Gastrocnemius medialis (tissue), 4 donors: Measurements from ENCODE around the gene PPIE. TPM values are rescaled to one million over a fixed set of nuclear protein-coding genes. Genes with fewer than 3 reads are reported as not detected.

Source experiments
- ATAC-seq, 2 donors: fragments of 150-250 bp; one replicate each; pipeline ENCODE4 v1.9.1; 2016
- DNase-seq, 2 donors: peaks; one replicate each; pipeline ENCODE4 v3.0.0-alpha.2; 2019
- H3K27ac ChIP-seq, 4 donors: fragments of 200-600 bp; sonication (generic); 1 replicate in 1 of 4; 2 replicates in 3 of 4; pipeline ENCODE4 v1.5.1; 2016 to 2018; ENCODE audit warnings: mild to moderate bottlenecking in 2 of 4, moderate library complexity in 1 of 4
- H3K27me3 ChIP-seq, 3 donors: fragments of 200-600 bp; sonication (generic) in 2 of 3; 1 replicate in 1 of 3; 2 replicates in 2 of 3; pipeline versions ENCODE4 v1.5.1 to v1.6.0; 2016 to 2019; ENCODE audit warnings: mild to moderate bottlenecking in 1 of 3, moderate library complexity in 1 of 3
- H3K36me3 ChIP-seq, 2 donors: fragments of 200-600 bp; sonication (generic) in 1 of 2; one replicate each; pipeline ENCODE4 v1.5.1; 2017 to 2018
- H3K4me1 ChIP-seq, 2 donors: fragments of 200-600 bp; sonication (generic) in 1 of 2; one replicate each; pipeline ENCODE4 v1.5.1; 2016 to 2017; ENCODE audit warnings: mild to moderate bottlenecking in 2 of 2
- H3K4me3 ChIP-seq, 4 donors: fragments of 200-600 bp; sonication (generic) in 3 of 4; 1 replicate in 1 of 4; 2 replicates in 3 of 4; pipeline ENCODE4 v1.5.1; 2016 to 2019; ENCODE audit warnings: mild to moderate bottlenecking in 2 of 4
- H3K9me3 ChIP-seq, 3 donors: fragments of 200-600 bp; sonication (generic) in 2 of 3; 1 replicate in 1 of 3; 2 replicates in 2 of 3; pipeline ENCODE4 v1.5.1; 2016 to 2019
- POLR2A ChIP-seq, 2 donors: fragments of 450-650 bp; IDR thresholded peaks; one replicate each; pipeline ENCODE4 v1.6.1; 2017; ENCODE audit warnings: antibody characterized with exemption in 2 of 2, mild to moderate bottlenecking in 2 of 2, moderate library complexity in 2 of 2
- in situ Hi-C, 4 donors: fragments of 200-750 bp; cut with MboI; loops; one replicate each; pipeline versions ENCODE4 v1.15.0 to v1.8.0; 2017; ENCODE audit warnings: low sequenced_read_pairs in 4 of 4
- intact Hi-C: fragments of 100-400 bp; cut with DNase I; formaldehyde crosslinking; loops from one replicate; pipeline ENCODE4 v1.15.1; 2023; ENCODE audit warnings: low total_unique reads
- total RNA-seq, 4 donors: library from RNA; depleted of rRNA; stranded (reverse); fragments of >200 nt; gene quantifications; one replicate each; pipeline versions ENCODE4 v1.1.0 to v1.2.3, GENCODE V29; 2016
- TF ChIP-seq, protein P1 (sequence below), 5 experiments: fragments of 450-650 bp in 3 of 5; fragments of 200-600 bp in 2 of 5; sonication (generic) in 2 of 5; IDR thresholded peaks in 4 of 5; conservative IDR thresholded peaks in 1 of 5; 1 replicate in 4 of 5; 2 replicates in 1 of 5; pipeline ENCODE4 v1.5.1; 2016 to 2019; ENCODE audit warnings: antibody characterized with exemption in 5 of 5, mild to moderate bottlenecking in 3 of 5, moderate library complexity in 3 of 5

PPIE gene
- total RNA-seq, 4 donors from 2014 or later = 22.9 to 30.1 (median 27.2) TPM

- H3K4me3 ChIP-seq = peak overlapping the region in 2 of 4 donors; percentile 10 to 15
- in situ Hi-C loops = loop anchor here in 1 of 4 donors (10.0 kb wide), 1 partner anchor 195 kb away; no protein-coding TSS in a partner anchor
- H3K4me1 ChIP-seq = peaks cover 4 to 6% of the 10 kb centered on the region in 2 donors
- peak; percentile 84 to 97 for ATAC-seq
- H3K36me3 ChIP-seq = no peaks in the 10 kb centered on the region
- intact Hi-C loops = loop anchor here (2.0 kb wide), 1 partner anchor 193 kb away; no protein-coding TSS in a partner anchor
- TF ChIP-seq, protein P1, sequence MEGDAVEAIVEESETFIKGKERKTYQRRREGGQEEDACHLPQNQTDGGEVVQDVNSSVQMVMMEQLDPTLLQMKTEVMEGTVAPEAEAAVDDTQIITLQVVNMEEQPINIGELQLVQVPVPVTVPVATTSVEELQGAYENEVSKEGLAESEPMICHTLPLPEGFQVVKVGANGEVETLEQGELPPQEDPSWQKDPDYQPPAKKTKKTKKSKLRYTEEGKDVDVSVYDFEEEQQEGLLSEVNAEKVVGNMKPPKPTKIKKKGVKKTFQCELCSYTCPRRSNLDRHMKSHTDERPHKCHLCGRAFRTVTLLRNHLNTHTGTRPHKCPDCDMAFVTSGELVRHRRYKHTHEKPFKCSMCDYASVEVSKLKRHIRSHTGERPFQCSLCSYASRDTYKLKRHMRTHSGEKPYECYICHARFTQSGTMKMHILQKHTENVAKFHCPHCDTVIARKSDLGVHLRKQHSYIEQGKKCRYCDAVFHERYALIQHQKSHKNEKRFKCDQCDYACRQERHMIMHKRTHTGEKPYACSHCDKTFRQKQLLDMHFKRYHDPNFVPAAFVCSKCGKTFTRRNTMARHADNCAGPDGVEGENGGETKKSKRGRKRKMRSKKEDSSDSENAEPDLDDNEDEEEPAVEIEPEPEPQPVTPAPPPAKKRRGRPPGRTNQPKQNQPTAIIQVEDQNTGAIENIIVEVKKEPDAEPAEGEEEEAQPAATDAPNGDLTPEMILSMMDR (IDR thresholded peaks at IDR 0.05 in 4 of 5, conservative IDR thresholded peaks at IDR 0.05 in 1 of 5) = peak; percentile 61 to 94 (median 74)
- TF ChIP-seq POLR2A (IDR thresholded peaks at IDR 0.05) = no peak
- H3K27ac ChIP-seq = peak overlapping the region in 1 of 4 donors; percentile 24
- peak; percentile 25 to 34 for DNase-seq
- no peaks in the 10 kb centered on the region for H3K27me3 ChIP-seq
- H3K9me3 ChIP-seq = no peaks in the 10 kb centered on the region
Measured at GRCh38 chr1:39799770-39800470, 61.2 kb downstream of the PPIE start.

DNA sequence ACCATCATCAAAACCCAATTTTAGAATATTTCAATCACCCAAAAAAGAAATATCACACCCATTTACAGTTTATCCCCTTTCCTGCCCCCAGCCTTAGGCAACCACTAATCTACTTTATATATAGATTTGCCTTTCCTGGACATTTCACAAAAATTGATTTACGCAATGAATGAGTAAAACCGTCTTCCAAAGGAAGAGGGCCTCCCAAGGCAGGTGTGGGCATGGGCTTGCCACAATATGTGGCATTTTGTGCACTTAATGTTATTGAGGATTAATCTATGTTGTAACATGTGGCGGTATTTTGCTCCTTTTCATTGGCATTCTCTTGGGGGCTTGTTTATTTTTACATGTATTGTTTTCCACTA lies 61.8 kb downstream of the PPIE start:
- in situ Hi-C loops (no loop called here), intact Hi-C loops (no loop called here)
- no peaks in the 10 kb centered on the region for H3K9me3 ChIP-seq
- H3K27me3 ChIP-seq = no peaks in the 10 kb centered on the region
- no peak overlapping the region for H3K4me3 ChIP-seq
- H3K27ac ChIP-seq = no peak overlapping the region
- H3K4me1 ChIP-seq = peaks cover 4 to 6% of the 10 kb centered on the region in 2 donors
- TF ChIP-seq, protein P1 (IDR thresholded peaks at IDR 0.05 in 4 of 5, conservative IDR thresholded peaks at IDR 0.05 in 1 of 5) = no peak
- TF ChIP-seq POLR2A (IDR thresholded peaks at IDR 0.05) = no peak
- ATAC-seq (no peak), DNase-seq (no peak)
- H3K36me3 ChIP-seq = no peaks in the 10 kb centered on the region

DNA sequence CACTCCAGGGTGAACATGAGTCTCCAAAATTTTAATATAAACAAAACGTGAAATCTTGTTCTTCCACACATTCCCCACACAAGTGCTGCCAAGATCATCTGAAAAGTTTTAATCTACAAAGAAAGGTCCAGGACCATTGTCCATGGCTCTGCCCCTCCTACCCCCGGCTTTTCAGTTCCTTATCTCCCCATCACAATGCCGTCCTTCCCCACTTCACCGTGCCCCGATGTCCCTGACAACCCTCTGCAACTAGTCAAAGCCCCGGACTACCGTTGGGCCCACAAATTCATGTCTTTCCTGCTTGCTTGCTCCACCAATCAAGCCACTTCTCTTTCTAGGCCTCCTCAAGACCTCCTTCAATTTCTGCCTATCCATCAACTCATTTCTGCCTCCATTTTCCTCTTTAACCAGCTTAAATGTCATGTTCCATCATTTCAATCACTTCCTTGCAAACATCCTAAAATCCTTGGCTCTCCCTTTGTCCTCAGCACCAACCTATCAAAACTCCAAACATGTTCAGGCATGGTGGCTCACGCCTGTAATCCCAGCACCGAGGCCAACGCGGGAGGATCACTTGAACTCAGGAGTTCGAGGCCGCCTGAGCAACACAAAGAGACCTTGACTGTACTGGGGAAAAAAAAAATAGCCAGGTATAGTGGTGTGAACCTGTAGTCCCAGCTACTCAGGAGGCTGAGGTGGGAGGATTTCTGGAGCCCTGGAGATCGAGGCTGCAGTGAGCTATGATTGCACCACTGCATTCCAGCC lies 64.0 kb downstream of the PPIE start:
- H3K4me3 ChIP-seq = no peak overlapping the region
- H3K9me3 ChIP-seq = no peaks in the 10 kb centered on the region
- no peak for DNase-seq
- intact Hi-C loops = no loop called here
- TF ChIP-seq, protein P1 (IDR thresholded peaks at IDR 0.05 in 4 of 5, conservative IDR thresholded peaks at IDR 0.05 in 1 of 5) = no peak
- no peak for TF ChIP-seq POLR2A (IDR thresholded peaks at IDR 0.05)
- no peaks in the 10 kb centered on the region for H3K36me3 ChIP-seq
- H3K4me1 ChIP-seq = peaks cover 4 to 6% of the 10 kb centered on the region in 2 donors
- no peak overlapping the region for H3K27ac ChIP-seq
- H3K27me3 ChIP-seq = no peaks in the 10 kb centered on the region
- ATAC-seq = no peak
- in situ Hi-C loops = no loop called here

DNA sequence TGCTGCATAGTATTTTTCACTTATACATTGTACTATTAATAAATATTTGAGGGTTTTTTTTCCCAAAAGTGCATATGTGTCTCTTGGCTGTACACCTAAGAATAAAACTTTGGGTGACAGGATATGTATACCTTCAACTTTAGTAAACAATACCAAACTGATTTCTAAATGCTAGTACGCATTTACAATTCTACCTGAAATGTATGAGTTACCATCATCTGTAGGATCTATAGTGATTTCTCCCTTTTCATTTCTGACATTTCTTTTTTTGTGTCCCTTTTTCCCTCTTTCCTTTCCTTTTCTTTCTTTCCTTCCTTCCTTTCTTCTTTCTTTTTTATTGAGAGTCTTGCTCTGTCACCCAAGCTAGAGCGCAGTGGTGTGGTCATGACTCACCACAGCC lies 66.7 kb downstream of the PPIE start:
- intact Hi-C loops = no loop called here
- no peak for ATAC-seq
- Histone ChIP-seq H3K27ac (no peak overlapping the region), H3K27me3 (no peaks in the 10 kb centered on the region), H3K36me3 (no peaks in the 10 kb centered on the region), H3K9me3 (no peaks in the 10 kb centered on the region), H3K4me1 (peaks cover 2 to 4% of the 10 kb centered on the region in 2 donors), H3K4me3 (no peak overlapping the region)
- no peak for DNase-seq
- in situ Hi-C loops = no loop called here
- TF ChIP-seq, protein P1 (IDR thresholded peaks at IDR 0.05 in 4 of 5, conservative IDR thresholded peaks at IDR 0.05 in 1 of 5) = no peak
- no peak for TF ChIP-seq POLR2A (IDR thresholded peaks at IDR 0.05)
